GM06990 (cell line): Measurements from ENCODE around the gene R3HDM2.

Experiments
- DNase-seq: peaks from one replicate; pipeline ENCODE4 v3.0.0-alpha.2; 2011; ENCODE audit not compliant: insufficient read length; ENCODE audit errors: extremely low read depth
- H3K27me3 ChIP-seq: replicated peaks from 2 replicates; pipeline ENCODE4 v1.6.0; 2011; ENCODE audit warnings: low read length; ENCODE audit not compliant: control insufficient read depth, insufficient read depth
- H3K36me3 ChIP-seq: 2 replicates; pipeline ENCODE4 v1.5.1; 2011; ENCODE audit warnings: low read length; ENCODE audit not compliant: control insufficient read depth, insufficient read depth
- H3K4me3 ChIP-seq: replicated peaks from 2 replicates; pipeline ENCODE4 v1.5.1; 2011; ENCODE audit warnings: low read depth, mild to moderate bottlenecking, control low read depth, low read length
- TF ChIP-seq, protein P1 (sequence below): IDR thresholded peaks from 2 replicates; pipeline ENCODE4 v1.5.1; 2011; ENCODE audit warnings: low read length, control low read depth, mild to moderate bottlenecking, inconsistent platforms; ENCODE audit not compliant: insufficient read depth, poor library complexity, severe bottlenecking

R3HDM2 gene

GRCh38 chr12:57222286-57223190 is 208.3 kb downstream of the R3HDM2 start:
- no peak for DNase-seq
- no peaks in the 10 kb centered on the region for H3K36me3 ChIP-seq
- TF ChIP-seq, protein P1, sequence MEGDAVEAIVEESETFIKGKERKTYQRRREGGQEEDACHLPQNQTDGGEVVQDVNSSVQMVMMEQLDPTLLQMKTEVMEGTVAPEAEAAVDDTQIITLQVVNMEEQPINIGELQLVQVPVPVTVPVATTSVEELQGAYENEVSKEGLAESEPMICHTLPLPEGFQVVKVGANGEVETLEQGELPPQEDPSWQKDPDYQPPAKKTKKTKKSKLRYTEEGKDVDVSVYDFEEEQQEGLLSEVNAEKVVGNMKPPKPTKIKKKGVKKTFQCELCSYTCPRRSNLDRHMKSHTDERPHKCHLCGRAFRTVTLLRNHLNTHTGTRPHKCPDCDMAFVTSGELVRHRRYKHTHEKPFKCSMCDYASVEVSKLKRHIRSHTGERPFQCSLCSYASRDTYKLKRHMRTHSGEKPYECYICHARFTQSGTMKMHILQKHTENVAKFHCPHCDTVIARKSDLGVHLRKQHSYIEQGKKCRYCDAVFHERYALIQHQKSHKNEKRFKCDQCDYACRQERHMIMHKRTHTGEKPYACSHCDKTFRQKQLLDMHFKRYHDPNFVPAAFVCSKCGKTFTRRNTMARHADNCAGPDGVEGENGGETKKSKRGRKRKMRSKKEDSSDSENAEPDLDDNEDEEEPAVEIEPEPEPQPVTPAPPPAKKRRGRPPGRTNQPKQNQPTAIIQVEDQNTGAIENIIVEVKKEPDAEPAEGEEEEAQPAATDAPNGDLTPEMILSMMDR: no peak
- no peak overlapping the region for H3K4me3 ChIP-seq
- peaks cover 12% of the 10 kb centered on the region for H3K27me3 ChIP-seq

DNA sequence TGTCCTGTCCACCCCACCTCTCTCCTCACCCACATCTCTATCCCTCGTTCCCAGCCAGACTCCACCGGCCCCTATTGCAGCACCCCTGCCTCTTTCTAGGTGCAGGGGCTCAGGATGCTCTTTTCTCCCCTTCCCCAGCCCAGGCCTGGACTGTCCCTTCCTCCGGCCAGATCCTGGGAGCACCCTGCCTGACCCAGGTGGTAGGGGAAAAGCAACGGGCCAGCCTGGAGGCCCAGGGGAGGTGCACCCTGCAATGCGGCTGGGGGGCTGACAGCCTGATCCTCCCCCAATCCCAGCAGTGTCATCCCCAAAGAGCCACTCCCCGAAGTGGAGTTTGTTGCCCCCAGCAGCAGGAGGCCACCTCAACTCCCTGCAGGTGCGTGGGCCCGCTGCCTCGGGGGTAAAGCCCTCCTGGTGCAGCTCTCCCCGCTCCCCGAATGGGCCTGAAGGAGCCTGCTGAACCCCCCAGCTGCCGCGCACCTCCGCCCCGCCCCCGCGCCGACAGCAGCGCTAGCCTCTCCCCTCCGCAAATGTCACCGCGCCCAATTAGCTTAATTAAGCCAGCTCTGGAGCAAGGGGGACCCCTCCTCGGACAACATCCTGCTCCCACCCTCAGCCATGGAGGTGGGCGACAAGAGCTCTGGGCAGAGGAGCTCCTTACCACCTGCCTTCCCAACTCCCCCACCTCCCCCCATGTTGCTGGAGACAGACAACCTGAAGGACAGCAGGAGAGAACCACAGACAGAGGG is 209.5 kb downstream of the R3HDM2 start:
- no peak overlapping the region for H3K4me3 ChIP-seq
- no peak for DNase-seq
- TF ChIP-seq, protein P1: no peak
- no peaks in the 10 kb centered on the region for H3K36me3 ChIP-seq
- peaks cover 11% of the 10 kb centered on the region for H3K27me3 ChIP-seq

DNA sequence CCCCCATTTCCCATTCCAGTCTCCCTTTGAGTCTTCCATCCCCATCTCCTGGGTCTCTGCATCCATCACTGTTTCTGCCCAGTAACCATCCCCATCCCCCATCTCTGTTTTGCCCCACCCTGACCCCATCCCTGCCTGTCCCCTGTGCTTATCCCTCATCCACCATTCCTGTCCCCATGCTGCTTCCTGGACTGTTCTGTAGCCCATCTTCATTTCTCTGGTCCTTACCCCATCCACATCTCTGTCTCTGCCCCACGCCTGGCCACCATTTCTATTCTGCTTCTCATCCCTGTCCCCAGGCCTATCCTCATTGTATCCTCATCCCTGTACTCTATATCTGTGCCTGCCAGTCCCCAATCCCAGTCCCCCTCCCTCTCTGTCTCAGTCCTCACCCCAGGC is 210.1 kb downstream of the R3HDM2 start:
- Histone ChIP-seq H3K4me3 (no peak overlapping the region), H3K36me3 (no peaks in the 10 kb centered on the region), H3K27me3 (peaks cover 11% of the 10 kb centered on the region)
- TF ChIP-seq, protein P1: no peak
- no peak for DNase-seq

DNA sequence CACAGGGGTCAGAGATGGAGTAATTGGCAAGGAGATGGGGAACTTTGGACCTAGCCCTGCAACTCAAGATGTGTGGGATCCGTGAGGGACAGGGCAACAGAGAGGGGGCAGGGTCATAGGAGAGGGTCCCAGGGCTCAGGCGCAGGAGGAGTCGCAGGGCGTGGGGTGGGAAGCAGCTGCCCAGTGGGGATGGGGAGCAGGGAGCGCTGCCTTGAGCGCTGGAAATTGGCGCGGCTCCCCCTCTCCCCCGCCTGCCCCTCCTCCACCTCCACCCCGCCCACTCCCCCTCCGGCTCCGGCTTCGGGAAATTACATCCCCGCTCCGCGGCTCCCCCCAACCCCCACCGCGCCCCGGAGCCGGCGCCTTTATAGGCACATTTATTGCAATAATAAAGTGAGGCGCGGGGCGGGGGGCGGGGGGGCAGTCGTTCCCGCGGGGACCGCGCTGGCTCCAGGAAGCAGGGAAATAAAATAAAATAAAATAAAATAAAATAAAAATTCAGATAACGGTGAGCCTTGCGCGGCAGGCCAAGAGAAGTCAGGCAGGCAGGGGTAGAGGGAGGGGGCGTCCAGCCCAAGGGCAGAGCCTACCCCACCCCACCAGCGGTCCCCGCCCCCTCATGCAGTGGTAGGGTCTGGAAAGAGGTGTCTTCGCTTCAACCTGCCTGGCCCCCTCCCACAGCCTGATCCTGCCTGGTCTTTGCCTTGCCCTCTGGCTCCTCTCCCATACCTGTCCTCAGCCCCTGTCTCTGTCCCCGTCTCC is 210.7 kb downstream of the R3HDM2 start:
- TF ChIP-seq, protein P1: no peak
- H3K36me3 ChIP-seq: no peaks in the 10 kb centered on the region
- H3K27me3 ChIP-seq: peaks cover 13% of the 10 kb centered on the region
- DNase-seq: no peak
- no peak overlapping the region for H3K4me3 ChIP-seq

DNA sequence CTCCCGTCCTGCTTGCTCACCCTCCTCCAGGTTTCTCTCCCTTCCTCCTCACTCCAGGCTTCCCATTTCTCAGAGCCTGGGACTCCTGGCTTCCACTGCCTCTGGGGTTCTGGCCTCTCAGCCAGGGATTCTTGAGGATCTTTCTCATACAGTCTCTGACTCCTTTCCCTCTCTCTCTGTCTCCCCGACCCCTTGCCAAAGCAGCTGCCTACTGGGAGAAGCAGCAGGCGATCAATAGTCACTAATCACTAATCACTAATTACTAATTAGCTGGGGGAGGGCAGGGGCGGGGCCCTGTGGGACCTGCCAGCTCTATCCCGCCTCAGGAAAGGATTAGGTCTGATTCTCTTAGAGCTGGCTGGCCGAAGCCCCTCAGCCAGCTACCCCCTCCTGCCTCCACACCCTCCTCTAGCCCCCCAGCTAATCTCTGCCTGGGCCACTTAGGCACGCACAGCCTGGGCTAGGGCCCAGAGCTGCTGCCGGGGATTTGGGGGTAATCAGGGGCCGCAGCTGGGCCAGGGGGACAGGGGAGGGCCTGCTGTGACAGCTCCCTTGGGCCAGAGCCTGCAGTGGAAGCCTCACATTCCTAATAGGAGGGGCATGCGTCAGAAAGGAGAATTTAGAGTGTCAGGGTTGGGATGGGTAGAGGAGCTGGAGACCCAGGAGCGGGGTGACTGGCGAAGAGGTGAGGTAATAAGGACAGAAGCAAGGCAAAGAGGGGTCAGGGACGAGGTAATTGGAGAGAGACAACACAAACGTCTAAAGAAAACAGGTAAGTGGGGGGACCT is 211.4 kb downstream of the R3HDM2 start:
- H3K4me3 ChIP-seq: no peak overlapping the region
- TF ChIP-seq, protein P1: no peak
- peaks cover 13% of the 10 kb centered on the region for H3K27me3 ChIP-seq

More for the DNA sequence above, 211.4 kb downstream of the R3HDM2 start:
- H3K36me3 ChIP-seq: no peaks in the 10 kb centered on the region
- no peak for DNase-seq
